Tibial nerve (tissue), 3 donors: Measurements from ENCODE around the gene SLIT3.

Experiments used
- POLR2A ChIP-seq, 2 donors: fragments of 450-650 bp; IDR thresholded peaks; one replicate each; pipeline ENCODE4 v1.6.1; 2017; ENCODE audit warnings: antibody characterized with exemption in 2 of 2, mild to moderate bottlenecking in 2 of 2, moderate library complexity in 2 of 2
- TF ChIP-seq, protein P1 (sequence below), 5 experiments: fragments of 200-600 bp in 3 of 5; fragments of 450-650 bp in 2 of 5; sonication (generic) in 3 of 5; IDR thresholded peaks; one replicate each; pipeline ENCODE4 v1.5.1; 2016 to 2019; ENCODE audit warnings: antibody characterized with exemption in 5 of 5, mild to moderate bottlenecking in 3 of 5, moderate library complexity in 2 of 5

DNA sequence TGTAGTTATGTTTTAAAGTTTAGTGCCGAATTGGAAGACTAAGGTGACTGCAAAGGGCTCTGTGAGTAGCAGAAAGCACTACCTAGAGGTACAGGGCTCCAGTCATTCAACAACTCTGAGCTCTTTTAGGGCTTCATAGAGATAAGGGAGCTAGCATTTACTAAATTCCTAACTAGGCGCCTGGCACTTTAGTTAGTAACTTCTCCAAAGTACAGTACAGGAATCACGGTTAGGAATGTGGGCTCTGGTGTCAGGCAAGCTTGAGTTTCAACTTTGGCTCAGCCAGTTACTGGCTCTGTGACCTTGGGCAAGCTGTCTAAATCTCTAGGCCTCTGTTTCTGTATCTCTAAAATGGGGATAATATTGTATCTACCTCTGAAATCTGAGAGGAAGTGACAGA, 115.3 kb downstream of the SLIT3 start:
- TF ChIP-seq POLR2A (IDR thresholded peaks at IDR 0.05), result no peak
- TF ChIP-seq, protein P1, sequence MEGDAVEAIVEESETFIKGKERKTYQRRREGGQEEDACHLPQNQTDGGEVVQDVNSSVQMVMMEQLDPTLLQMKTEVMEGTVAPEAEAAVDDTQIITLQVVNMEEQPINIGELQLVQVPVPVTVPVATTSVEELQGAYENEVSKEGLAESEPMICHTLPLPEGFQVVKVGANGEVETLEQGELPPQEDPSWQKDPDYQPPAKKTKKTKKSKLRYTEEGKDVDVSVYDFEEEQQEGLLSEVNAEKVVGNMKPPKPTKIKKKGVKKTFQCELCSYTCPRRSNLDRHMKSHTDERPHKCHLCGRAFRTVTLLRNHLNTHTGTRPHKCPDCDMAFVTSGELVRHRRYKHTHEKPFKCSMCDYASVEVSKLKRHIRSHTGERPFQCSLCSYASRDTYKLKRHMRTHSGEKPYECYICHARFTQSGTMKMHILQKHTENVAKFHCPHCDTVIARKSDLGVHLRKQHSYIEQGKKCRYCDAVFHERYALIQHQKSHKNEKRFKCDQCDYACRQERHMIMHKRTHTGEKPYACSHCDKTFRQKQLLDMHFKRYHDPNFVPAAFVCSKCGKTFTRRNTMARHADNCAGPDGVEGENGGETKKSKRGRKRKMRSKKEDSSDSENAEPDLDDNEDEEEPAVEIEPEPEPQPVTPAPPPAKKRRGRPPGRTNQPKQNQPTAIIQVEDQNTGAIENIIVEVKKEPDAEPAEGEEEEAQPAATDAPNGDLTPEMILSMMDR (IDR thresholded peaks at IDR 0.05), result no peak
